AG04449 (cell line): ENCODE measurements around the gene RHEBL1.

Experiments used
- CTCF ChIA-PET: fragments of 350-600 bp; formaldehyde crosslinking; extraction: SDS; loops from one replicate; lab custom pipeline; 2021; ENCODE audit warnings: antibody characterized with exemption; lab: Yijun Ruan, JAX
- POLR2A ChIA-PET: fragments of 400-600, 350-600 bp; formaldehyde crosslinking; extraction: SDS; loops from one replicate; lab custom pipeline; 2020; ENCODE audit warnings: antibody characterized with exemption, inconsistent platforms; lab: Yijun Ruan, JAX
- DNase-seq: peaks from one replicate; pipeline ENCODE4 v3.0.0-alpha.2; 2010; ENCODE audit warnings: low read depth, low spot score
- H3K4me3 ChIP-seq: 2 replicates; pipeline ENCODE4 v1.5.1; 2011; ENCODE audit warnings: low read depth, mild to moderate bottlenecking, control low read depth, low read length
- TF ChIP-seq, protein P1 (sequence below): IDR thresholded peaks from one replicate; pipeline ENCODE4 v1.5.1; 2011; ENCODE audit warnings: mild to moderate bottlenecking, moderate library complexity, low read length, control low read depth, inconsistent platforms; ENCODE audit not compliant: insufficient read depth; ENCODE audit errors: missing control alignments

RHEBL1 gene

GRCh38 chr12:49054096-49054495 lies 15.7 kb downstream of the RHEBL1 start:
- TF ChIP-seq, protein P1, sequence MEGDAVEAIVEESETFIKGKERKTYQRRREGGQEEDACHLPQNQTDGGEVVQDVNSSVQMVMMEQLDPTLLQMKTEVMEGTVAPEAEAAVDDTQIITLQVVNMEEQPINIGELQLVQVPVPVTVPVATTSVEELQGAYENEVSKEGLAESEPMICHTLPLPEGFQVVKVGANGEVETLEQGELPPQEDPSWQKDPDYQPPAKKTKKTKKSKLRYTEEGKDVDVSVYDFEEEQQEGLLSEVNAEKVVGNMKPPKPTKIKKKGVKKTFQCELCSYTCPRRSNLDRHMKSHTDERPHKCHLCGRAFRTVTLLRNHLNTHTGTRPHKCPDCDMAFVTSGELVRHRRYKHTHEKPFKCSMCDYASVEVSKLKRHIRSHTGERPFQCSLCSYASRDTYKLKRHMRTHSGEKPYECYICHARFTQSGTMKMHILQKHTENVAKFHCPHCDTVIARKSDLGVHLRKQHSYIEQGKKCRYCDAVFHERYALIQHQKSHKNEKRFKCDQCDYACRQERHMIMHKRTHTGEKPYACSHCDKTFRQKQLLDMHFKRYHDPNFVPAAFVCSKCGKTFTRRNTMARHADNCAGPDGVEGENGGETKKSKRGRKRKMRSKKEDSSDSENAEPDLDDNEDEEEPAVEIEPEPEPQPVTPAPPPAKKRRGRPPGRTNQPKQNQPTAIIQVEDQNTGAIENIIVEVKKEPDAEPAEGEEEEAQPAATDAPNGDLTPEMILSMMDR: no peak
- POLR2A ChIA-PET: interaction anchor here (0.6 kb wide), 1 partner anchor 12 kb away, joined by 3 read pairs; no protein-coding TSS in a partner anchor
- CTCF ChIA-PET: interaction anchor here (0.9 to 6.4 kb wide), 5 partner anchors 10 to 67 kb away, joined by 3 to 48 read pairs (median 6); no protein-coding TSS in a partner anchor
- no peak overlapping the region for H3K4me3 ChIP-seq
- no peak for DNase-seq

GRCh38 chr12:49052451-49053208 lies 17.1 kb downstream of the RHEBL1 start:
- CTCF ChIA-PET: interaction anchor here (1.0 to 6.4 kb wide), 4 partner anchors 8 to 14 kb away, joined by 3 to 48 read pairs (median 4); no protein-coding TSS in a partner anchor
- DNase-seq: no peak

GRCh38 chr12:49051777-49052438 lies 17.9 kb downstream of the RHEBL1 start:
- TF ChIP-seq, protein P1: no peak
- CTCF ChIA-PET: interaction anchor here (1.0 to 1.3 kb wide), 2 partner anchors 8 to 11 kb away, joined by 3 read pairs; no protein-coding TSS in a partner anchor
- no peak overlapping the region for H3K4me3 ChIP-seq
- no peak for DNase-seq
- POLR2A ChIA-PET: no interaction called here

More at GRCh38 chr12:49052451-49053208, 17.1 kb downstream of the RHEBL1 start:
- no peak overlapping the region for H3K4me3 ChIP-seq
- TF ChIP-seq, protein P1: no peak
- POLR2A ChIA-PET: no interaction called here

GRCh38 chr12:49051373-49051764 lies 18.4 kb downstream of the RHEBL1 start:
- no peak for DNase-seq
- POLR2A ChIA-PET: no interaction called here
- H3K4me3 ChIP-seq: no peak overlapping the region
- TF ChIP-seq, protein P1: no peak
- CTCF ChIA-PET: interaction anchor here (0.6 to 5.1 kb wide), 2 partner anchors 13 to 25 kb away, joined by 3 to 43 read pairs; no protein-coding TSS in a partner anchor

GRCh38 chr12:49050507-49051372 lies 19.0 kb downstream of the RHEBL1 start:
- ChIA-PET POLR2A (interaction anchor here (1.3 kb wide), 1 partner anchor 79 kb away, joined by 3 read pairs; no protein-coding TSS in a partner anchor), CTCF (interaction anchor here (0.6 to 5.1 kb wide), 3 partner anchors 8 to 26 kb away, joined by 3 to 43 read pairs (median 4); no protein-coding TSS in a partner anchor)
- no peak for DNase-seq
- TF ChIP-seq, protein P1: no peak
- no peak overlapping the region for H3K4me3 ChIP-seq
